Right ventricle myocardium superior (tissue), 1 donor: ENCODE data around the gene MAML2. TPM values are rescaled to one million over a fixed set of nuclear protein-coding genes. Genes with fewer than 3 reads are reported as not detected.

Source experiments
- ATAC-seq: fragments of 200-7000 bp; cut with Tn5 transposase; one replicate; pipeline ENCODE4 v1.9.1; 2020; ENCODE audit warnings: mild to moderate bottlenecking; ENCODE audit not compliant: poor library complexity
- DNase-seq: peaks from one replicate; pipeline ENCODE4 v3.0.0-alpha.2; 2020
- intact Hi-C: fragments of 100-400 bp; cut with DNase I; formaldehyde crosslinking; loops from one replicate; pipeline ENCODE4 v1.11.2; 2022
- total RNA-seq: library from RNA; stranded (reverse); fragmentation: NEBNext Ultra II Directional; extraction: Animal tissue kit (Norgen Biotek cat#: 25700); gene quantifications from one replicate; pipeline ENCODE4 v1.2.1, GENCODE V29; 2021
- donor health status: DM: no; HTN: yes; CAD: no; lungs with severe emphysema.

MAML2 gene
- total RNA-seq, 1 donor from 2014 or later: 4.5 TPM

- ATAC-seq (peak; percentile 23), DNase-seq (peak; percentile 54)
- intact Hi-C loops: loop anchor here (2.0 to 5.0 kb wide), 2 partner anchors 287 to 499 kb away; no protein-coding TSS in a partner anchor
Observed at GRCh38 chr11:96341211-96342013, 1.6 kb downstream of the MAML2 start.

GRCh38 chr11:96340555-96340885 lies 2.5 kb downstream of the MAML2 start:
- ATAC-seq: no peak
- DNase-seq: no peak
- intact Hi-C loops: loop anchor here (5.0 kb wide), 1 partner anchor 498 kb away; no protein-coding TSS in a partner anchor

- no peak for DNase-seq
- intact Hi-C loops: loop anchor here (5.0 kb wide), 1 partner anchor 498 kb away; no protein-coding TSS in a partner anchor
- ATAC-seq: no peak
Observed at GRCh38 chr11:96339706-96340554, 3.1 kb downstream of the MAML2 start.

GRCh38 chr11:96338910-96339705 lies 3.9 kb downstream of the MAML2 start:
- intact Hi-C loops: no loop called here
- peak; percentile 55 for DNase-seq
- ATAC-seq: peak; percentile 48

- ATAC-seq (peak; percentile 19), DNase-seq (no peak)
- intact Hi-C loops: no loop called here
Observed at GRCh38 chr11:96337541-96338431, 5.2 kb downstream of the MAML2 start.

- intact Hi-C loops: no loop called here
- no peak for DNase-seq
- no peak for ATAC-seq
Observed at GRCh38 chr11:96335388-96335787, 7.6 kb downstream of the MAML2 start.

- DNase-seq (no peak), ATAC-seq (no peak)
- intact Hi-C loops: no loop called here
Observed at GRCh38 chr11:96334219-96334618, 8.8 kb downstream of the MAML2 start.

- DNase-seq (no peak), ATAC-seq (no peak)
- intact Hi-C loops: no loop called here
Observed at GRCh38 chr11:96333191-96333719, 9.7 kb downstream of the MAML2 start.

- intact Hi-C loops: no loop called here
- DNase-seq: no peak
- peak; percentile 43 for ATAC-seq
Observed at GRCh38 chr11:96332126-96332771, 10.7 kb downstream of the MAML2 start.

- DNase-seq (no peak), ATAC-seq (peak; percentile 71)
- intact Hi-C loops: no loop called here
Observed at GRCh38 chr11:96331699-96332116, 11.3 kb downstream of the MAML2 start.

- DNase-seq: no peak
Observed at GRCh38 chr11:96330511-96330859, 12.5 kb downstream of the MAML2 start.

GRCh38 chr11:96329855-96330510 lies 13.0 kb downstream of the MAML2 start:
- no peak for ATAC-seq
- intact Hi-C loops: no loop called here
- no peak for DNase-seq

More at GRCh38 chr11:96330511-96330859, 12.5 kb downstream of the MAML2 start:
- intact Hi-C loops: no loop called here
- ATAC-seq: no peak

- intact Hi-C loops: no loop called here
- no peak for DNase-seq
- no peak for ATAC-seq
Observed at GRCh38 chr11:96329419-96329818, 13.6 kb downstream of the MAML2 start.

GRCh38 chr11:96328395-96329010 lies 14.5 kb downstream of the MAML2 start:
- no peak for ATAC-seq
- intact Hi-C loops: no loop called here
- no peak for DNase-seq

- ATAC-seq: no peak
- intact Hi-C loops: no loop called here
- DNase-seq: no peak
Observed at GRCh38 chr11:96326959-96327358, 16.0 kb downstream of the MAML2 start.

GRCh38 chr11:96324912-96325311 lies 18.1 kb downstream of the MAML2 start:
- ATAC-seq (no peak), DNase-seq (no peak)
- intact Hi-C loops: no loop called here

GRCh38 chr11:96323642-96323985 lies 19.4 kb downstream of the MAML2 start:
- ATAC-seq: no peak
- intact Hi-C loops: no loop called here

More at GRCh38 chr11:96323642-96323985, 19.4 kb downstream of the MAML2 start:
- DNase-seq: no peak
